CD4-positive, alpha-beta T cell (primary cell): ENCODE results near the gene ZNF638. TPM values are rescaled to one million over a fixed set of nuclear protein-coding genes. Genes with fewer than 3 reads are reported as not detected.

Source experiments
- ATAC-seq: fragments of 200-7000 bp; cut with Tn5 transposase; one replicate; pipeline ENCODE4 v1.10.0; 2022; ENCODE audit warnings: mild to moderate bottlenecking; ENCODE audit not compliant: poor library complexity
- CTCF ChIA-PET: fragments of 350-600 bp; sonication (Branson Sonifier 250); formaldehyde crosslinking; loops from one replicate; lab custom pipeline; 2021; ENCODE audit warnings: antibody characterized with exemption, inconsistent platforms; lab: Charles Lee
- POLR2A ChIA-PET: fragments of 350-600 bp; sonication (Branson Sonifier 250); formaldehyde crosslinking; loops from one replicate; lab custom pipeline; 2021; ENCODE audit warnings: antibody characterized with exemption, inconsistent platforms; lab: Charles Lee
- DNase-seq, 14 experiments: peaks; one replicate each; pipeline ENCODE4 v3.0.0-alpha.2; 2013 to 2020; ENCODE audit warnings: mixed read lengths in 2 of 14
- H3K27ac ChIP-seq, 2 donors: one replicate each; pipeline versions ENCODE4 v1.5.1 to v1.7.0; 2013; ENCODE audit warnings: low read length in 2 of 2, low read depth in 1 of 2, mild to moderate bottlenecking in 1 of 2
- H3K27me3 ChIP-seq, 2 experiments: 1 replicate in 1 of 2; 2 replicates in 1 of 2; pipeline versions ENCODE4 v1.6.1 to v1.7.0; 2013; ENCODE audit warnings: low read length in 2 of 2, control low read depth in 1 of 2, mild to moderate bottlenecking in 1 of 2, moderate library complexity in 1 of 2; ENCODE audit not compliant: insufficient read depth in 2 of 2, control insufficient read depth in 1 of 2
- H3K36me3 ChIP-seq: one replicate; pipeline ENCODE4 v1.6.1; 2013; ENCODE audit warnings: low read length, control low read depth; ENCODE audit not compliant: insufficient read depth
- H3K4me1 ChIP-seq: one replicate; pipeline ENCODE4 v1.6.1; 2013; ENCODE audit warnings: low read length, control low read depth; ENCODE audit not compliant: insufficient read depth
- H3K4me3 ChIP-seq: one replicate; pipeline ENCODE4 v1.5.1; 2013; ENCODE audit warnings: mild to moderate bottlenecking, low read length, moderate library complexity
- H3K9me3 ChIP-seq, 2 experiments: 1 replicate in 1 of 2; 2 replicates in 1 of 2; pipeline versions ENCODE4 v1.6.1 to v1.7.0; 2013; ENCODE audit warnings: low read length in 2 of 2, mild to moderate bottlenecking in 2 of 2, control low read depth in 1 of 2, moderate library complexity in 1 of 2; ENCODE audit not compliant: control insufficient read depth in 1 of 2, insufficient read depth in 1 of 2
- H3K27ac Mint-ChIP-seq: one replicate; pipeline ENCODE4 v1.8.0; 2020; ENCODE audit warnings: mixed read lengths
- H3K27me3 Mint-ChIP-seq: one replicate; pipeline ENCODE4 v1.8.0; 2021; ENCODE audit warnings: mixed read lengths
- H3K36me3 Mint-ChIP-seq: one replicate; pipeline ENCODE4 v1.8.0; 2021; ENCODE audit warnings: low read depth, mixed read lengths
- H3K4me1 Mint-ChIP-seq: one replicate; pipeline ENCODE4 v1.8.0; 2021; ENCODE audit warnings: low read depth, mixed read lengths
- H3K4me3 Mint-ChIP-seq: one replicate; pipeline ENCODE4 v1.8.0; 2020; ENCODE audit warnings: mild to moderate bottlenecking, mixed read lengths
- H3K9me3 Mint-ChIP-seq: one replicate; pipeline ENCODE4 v1.8.0; 2020; ENCODE audit warnings: mixed read lengths
- intact Hi-C, 2 experiments: fragments of 100-400 bp; cut with DNase I in 1 of 2; cut with micrococcal nuclease in 1 of 2; formaldehyde crosslinking; loops; one replicate each; pipeline versions ENCODE4 v1.15.1 to v1.9.0; 2023 to 2025; cut with DNase I, micrococcal nuclease
- total RNA-seq, 174 experiments: library from RNA in 2 of 174; stranded (reverse) in 2 of 174; gene quantifications; one replicate each; pipeline ENCODE4 v1.2.3 and lab custom pipeline; 2021 to 2026
- TF ChIP-seq, protein P1 (sequence below): fragments of 200-600 bp; IDR thresholded peaks from one replicate; pipeline ENCODE4 v1.8.0; 2022; ENCODE audit warnings: antibody characterized with exemption, mild to moderate bottlenecking

Gene ZNF638
- total RNA-seq, 2 experiments from 2014 or later, result 77.8 to 86.4 TPM

GRCh38 chr2:71395471-71395870, 63.9 kb downstream of the ZNF638 start:
- Mint-ChIP-seq H3K27ac (no peak overlapping the region), H3K4me1 (peaks cover 5% of the 10 kb centered on the region), H3K4me3 (no peak overlapping the region), H3K27me3 (no peaks in the 10 kb centered on the region), H3K36me3 (peaks cover 97% of the 10 kb centered on the region), H3K9me3 (no peaks in the 10 kb centered on the region)
- TF ChIP-seq, protein P1, sequence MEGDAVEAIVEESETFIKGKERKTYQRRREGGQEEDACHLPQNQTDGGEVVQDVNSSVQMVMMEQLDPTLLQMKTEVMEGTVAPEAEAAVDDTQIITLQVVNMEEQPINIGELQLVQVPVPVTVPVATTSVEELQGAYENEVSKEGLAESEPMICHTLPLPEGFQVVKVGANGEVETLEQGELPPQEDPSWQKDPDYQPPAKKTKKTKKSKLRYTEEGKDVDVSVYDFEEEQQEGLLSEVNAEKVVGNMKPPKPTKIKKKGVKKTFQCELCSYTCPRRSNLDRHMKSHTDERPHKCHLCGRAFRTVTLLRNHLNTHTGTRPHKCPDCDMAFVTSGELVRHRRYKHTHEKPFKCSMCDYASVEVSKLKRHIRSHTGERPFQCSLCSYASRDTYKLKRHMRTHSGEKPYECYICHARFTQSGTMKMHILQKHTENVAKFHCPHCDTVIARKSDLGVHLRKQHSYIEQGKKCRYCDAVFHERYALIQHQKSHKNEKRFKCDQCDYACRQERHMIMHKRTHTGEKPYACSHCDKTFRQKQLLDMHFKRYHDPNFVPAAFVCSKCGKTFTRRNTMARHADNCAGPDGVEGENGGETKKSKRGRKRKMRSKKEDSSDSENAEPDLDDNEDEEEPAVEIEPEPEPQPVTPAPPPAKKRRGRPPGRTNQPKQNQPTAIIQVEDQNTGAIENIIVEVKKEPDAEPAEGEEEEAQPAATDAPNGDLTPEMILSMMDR, result no peak
- H3K4me3 ChIP-seq, result no peak overlapping the region
- no peak for ATAC-seq
- intact Hi-C loops, result no loop called here
- H3K27ac ChIP-seq, result no peak overlapping the region
- H3K9me3 ChIP-seq, result no peaks in the 10 kb centered on the region
- no peaks in the 10 kb centered on the region for H3K4me1 ChIP-seq
- no peaks in the 10 kb centered on the region for H3K27me3 ChIP-seq
- H3K36me3 ChIP-seq, result peaks cover 72% of the 10 kb centered on the region
- CTCF ChIA-PET, result no interaction called here
- POLR2A ChIA-PET, result no interaction called here
- no peak for DNase-seq

DNA sequence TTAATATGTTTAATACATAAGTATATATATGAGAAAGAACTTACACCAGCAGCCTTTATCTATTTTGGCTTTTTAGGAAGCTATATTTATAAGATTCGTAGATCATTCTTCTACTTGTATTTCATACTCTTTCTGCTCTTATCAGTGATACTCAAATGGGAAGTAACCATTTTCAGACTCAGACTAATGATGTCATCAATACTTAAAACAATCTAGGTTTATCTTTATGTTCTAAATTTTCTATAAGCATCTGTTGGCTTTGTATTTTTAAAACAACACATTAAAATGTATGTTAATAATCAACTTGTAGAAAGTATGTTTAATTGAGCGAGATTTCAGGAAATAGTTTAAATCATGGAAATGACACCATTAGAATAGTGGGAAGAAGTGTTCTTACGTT, 70.8 kb downstream of the ZNF638 start:
- intact Hi-C loops, result loop anchor here in 1 of 2 experiments (5.0 kb wide), 1 partner anchor 35 kb away; no protein-coding TSS in a partner anchor
- Mint-ChIP-seq H3K27ac (peak overlapping the region; percentile 55), H3K27me3 (no peaks in the 10 kb centered on the region), H3K36me3 (peaks cover 88% of the 10 kb centered on the region), H3K9me3 (no peaks in the 10 kb centered on the region), H3K4me1 (peaks cover 5% of the 10 kb centered on the region), H3K4me3 (no peak overlapping the region)
- Histone ChIP-seq H3K4me3 (no peak overlapping the region), H3K27ac (no peak overlapping the region), H3K9me3 (no peaks in the 10 kb centered on the region), H3K4me1 (no peaks in the 10 kb centered on the region), H3K36me3 (peaks cover 83% of the 10 kb centered on the region), H3K27me3 (no peaks in the 10 kb centered on the region)
- CTCF ChIA-PET, result no interaction called here
- POLR2A ChIA-PET, result no interaction called here
- no peak for DNase-seq
- TF ChIP-seq, protein P1, result no peak
- ATAC-seq, result no peak

DNA sequence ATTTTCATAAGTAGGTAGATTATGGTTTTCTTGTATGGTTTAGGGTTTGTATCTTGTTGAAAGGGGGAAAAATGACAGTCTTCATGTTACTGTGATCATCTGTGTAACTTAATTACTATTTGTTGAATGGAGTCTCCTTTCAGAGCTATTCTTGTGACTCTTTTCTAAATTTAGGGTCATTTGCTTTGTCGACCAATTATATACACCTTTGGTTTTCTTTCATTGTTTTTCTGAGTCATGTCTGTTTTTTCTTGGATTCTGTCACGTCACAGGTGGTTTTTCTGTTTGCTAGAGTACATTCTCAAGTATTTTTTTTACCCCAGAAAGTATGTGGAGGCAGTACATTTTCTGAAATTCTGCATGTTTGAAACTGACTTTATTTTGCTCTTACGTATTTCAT, 78.0 kb downstream of the ZNF638 start:
- ATAC-seq (no peak), DNase-seq (no peak)
- Histone ChIP-seq H3K4me1 (no peaks in the 10 kb centered on the region), H3K4me3 (no peak overlapping the region), H3K9me3 (peaks cover 0 to 4% of the 10 kb centered on the region in 2 experiments), H3K27me3 (no peaks in the 10 kb centered on the region), H3K27ac (no peak overlapping the region), H3K36me3 (peaks cover 45% of the 10 kb centered on the region)
- ChIA-PET POLR2A (interaction anchor here (0.7 kb wide), 1 partner anchor 56 kb away, joined by 3 read pairs; no protein-coding TSS in a partner anchor), CTCF (no interaction called here)
- no peaks in the 10 kb centered on the region for H3K4me1 Mint-ChIP-seq
- H3K27ac Mint-ChIP-seq, result peak overlapping the region; percentile 38
- no peak overlapping the region for H3K4me3 Mint-ChIP-seq
- intact Hi-C loops, result loop anchor here in 1 of 2 experiments (5.0 kb wide), 1 partner anchor 77 kb away; the partner anchor contains the start of gene ZNF638
- no peaks in the 10 kb centered on the region for H3K9me3 Mint-ChIP-seq
- H3K36me3 Mint-ChIP-seq, result peaks cover 65% of the 10 kb centered on the region
- no peaks in the 10 kb centered on the region for H3K27me3 Mint-ChIP-seq
- TF ChIP-seq, protein P1, result no peak
